NCI-H128 (cell line): Measurements from ENCODE around the gene ZMYM3.

Experiments
- DNase-seq: peaks from one replicate; lab custom pipeline; 2025; ENCODE audit not compliant: unreplicated experiment; lab: John Stamatoyannopoulos, UW

ZMYM3 gene

GRCh38 chrX:71214604-71215337, 39.2 kb downstream of the ZMYM3 start:
- DNase-seq = no peak

- DNase-seq = no peak
Measured at GRCh38 chrX:71214152-71214551, 39.8 kb downstream of the ZMYM3 start.

- no peak for DNase-seq
Measured at GRCh38 chrX:71212536-71212935, 41.4 kb downstream of the ZMYM3 start.

GRCh38 chrX:71210816-71211215, 43.1 kb downstream of the ZMYM3 start:
- DNase-seq = no peak

- no peak for DNase-seq
Measured at GRCh38 chrX:71199252-71200008, 54.5 kb downstream of the ZMYM3 start.

- no peak for DNase-seq
Measured at GRCh38 chrX:71198066-71198465, 55.9 kb downstream of the ZMYM3 start.

GRCh38 chrX:71195964-71196649, 57.8 kb downstream of the ZMYM3 start:
- DNase-seq = no peak

- no peak for DNase-seq
Measured at GRCh38 chrX:71191248-71191647, 62.7 kb downstream of the ZMYM3 start.
